Neural cell (in vitro differentiated cells): Measurements from ENCODE around the gene C2orf49. TPM values are rescaled to one million over a fixed set of nuclear protein-coding genes. Genes with fewer than 3 reads are reported as not detected.

Source experiments
- H2AFZ ChIP-seq: fragments of 200-600, 300-800 bp; sonication (generic), shearing (Covaris generic); 2 replicates; pipeline ENCODE4 v1.6.0; 2014; ENCODE audit warnings: low read depth, mild to moderate bottlenecking, antibody characterized with exemption, low read length, moderate library complexity
- H3F3A ChIP-seq: fragments of 200-600 bp; shearing (Covaris generic); 2 replicates; pipeline ENCODE4 v1.6.1; 2016; ENCODE audit warnings: mild to moderate bottlenecking, moderate library complexity, mixed read lengths, antibody characterized with exemption, low read length; ENCODE audit not compliant: insufficient read depth, poor library complexity, severe bottlenecking
- H3K27ac ChIP-seq: fragments of 200-600, 300-800 bp; sonication (generic), shearing (Covaris generic); 2 replicates; pipeline ENCODE4 v1.5.1; 2014; ENCODE audit warnings: mild to moderate bottlenecking, low read length, moderate library complexity
- H3K27me3 ChIP-seq: fragments of 300-800, 200-600 bp; sonication (generic), shearing (Covaris generic); 2 replicates; pipeline ENCODE4 v1.6.0; 2014; ENCODE audit warnings: mild to moderate bottlenecking, low read depth, low read length, moderate library complexity; ENCODE audit not compliant: insufficient read depth
- H3K36me3 ChIP-seq: fragments of 300-800, 200-600 bp; sonication (generic), shearing (Covaris generic); 2 replicates; pipeline ENCODE4 v1.5.1; 2014; ENCODE audit warnings: mild to moderate bottlenecking, antibody characterized with exemption, low read length, moderate library complexity; ENCODE audit not compliant: insufficient read depth
- H3K4me2 ChIP-seq: fragments of 300-800, 200-600 bp; sonication (generic), shearing (Covaris generic); 2 replicates; pipeline ENCODE4 v1.6.0; 2014; ENCODE audit warnings: mild to moderate bottlenecking, low read length
- H3K4me3 ChIP-seq: fragments of 300-800, 200-600 bp; sonication (generic), shearing (Covaris generic); 2 replicates; pipeline ENCODE4 v1.5.1; 2014; ENCODE audit warnings: mild to moderate bottlenecking, low read length, moderate library complexity
- H3K79me2 ChIP-seq: fragments of 200-600 bp; shearing (Covaris generic); replicated peaks from 2 replicates; pipeline ENCODE4 v1.6.0; 2014; ENCODE audit warnings: mild to moderate bottlenecking, low read length, moderate library complexity; ENCODE audit not compliant: insufficient read depth
- H3K9ac ChIP-seq: fragments of 300-800, 200-600 bp; sonication (generic), shearing (Covaris generic); 2 replicates; pipeline ENCODE4 v1.6.1; 2016; ENCODE audit warnings: mild to moderate bottlenecking, low read length, mixed read lengths
- H3K9me2 ChIP-seq: fragments of 200-600 bp; shearing (Covaris generic); 2 replicates; pipeline ENCODE4 v1.6.1; 2016; ENCODE audit warnings: mild to moderate bottlenecking, low read length, mixed read lengths; ENCODE audit not compliant: insufficient read depth
- H3K9me3 ChIP-seq: fragments of 200-600, 300-800 bp; sonication (generic), shearing (Covaris generic); 2 replicates; pipeline ENCODE4 v1.6.1; 2016; ENCODE audit warnings: mild to moderate bottlenecking, mixed run types, low read length, moderate library complexity, mixed read lengths
- H4K20me1 ChIP-seq: fragments of 200-600 bp; shearing (Covaris generic); 2 replicates; pipeline ENCODE4 v1.6.1; 2016; ENCODE audit warnings: mild to moderate bottlenecking, mixed run types; ENCODE audit not compliant: insufficient read depth
- CTCF ChIP-seq: fragments of 450-650 bp; IDR thresholded peaks from 2 replicates; pipeline ENCODE4 v1.5.1; 2014; ENCODE audit warnings: antibody characterized with exemption, mild to moderate bottlenecking, moderate library complexity; ENCODE audit not compliant: poor library complexity, severe bottlenecking
- EP300 ChIP-seq: fragments of 450-650 bp; conservative IDR thresholded peaks from 2 replicates; pipeline ENCODE4 v1.6.1; 2014; ENCODE audit warnings: antibody characterized with exemption, mild to moderate bottlenecking, moderate library complexity; ENCODE audit not compliant: poor library complexity, severe bottlenecking
- EZH2 ChIP-seq: fragments of 200-600, 300-800 bp; shearing (Covaris generic), sonication (generic); IDR thresholded peaks from 2 replicates; pipeline ENCODE4 v1.6.1; 2014; ENCODE audit warnings: antibody characterized with exemption, low read length, borderline replicate concordance, mild to moderate bottlenecking; ENCODE audit not compliant: insufficient read depth, poor library complexity, severe bottlenecking
- MXI1 ChIP-seq: fragments of 450-650 bp; conservative IDR thresholded peaks from 2 replicates; pipeline ENCODE4 v1.6.1; 2014; ENCODE audit warnings: antibody characterized with exemption, mild to moderate bottlenecking; ENCODE audit not compliant: poor library complexity, severe bottlenecking
- POLR2AphosphoS5 ChIP-seq: IDR thresholded peaks from 2 replicates; pipeline ENCODE4 v1.6.1; 2012
- RAD21 ChIP-seq: fragments of 450-650 bp; conservative IDR thresholded peaks from 2 replicates; pipeline ENCODE4 v1.6.1; 2014; ENCODE audit warnings: antibody characterized with exemption, mild to moderate bottlenecking, moderate library complexity
- REST ChIP-seq: IDR thresholded peaks from 2 replicates; pipeline ENCODE4 v1.6.1; 2012; ENCODE audit warnings: borderline replicate concordance
- SMC3 ChIP-seq: fragments of 450-650 bp; conservative IDR thresholded peaks from 2 replicates; pipeline ENCODE4 v1.6.1; 2014; ENCODE audit warnings: antibody characterized with exemption, mild to moderate bottlenecking, moderate library complexity; ENCODE audit not compliant: poor library complexity
- TAF1 ChIP-seq: IDR thresholded peaks from 2 replicates; pipeline ENCODE4 v1.6.1; 2012; ENCODE audit warnings: low read depth
- polyA plus RNA-seq: library from polyadenylated mRNA; depleted of rRNA; stranded (reverse); fragments of >200 nt; gene quantifications from 2 replicates; pipeline ENCODE4 v1.2.3, GENCODE V29; 2014

C2orf49 gene
- polyA plus RNA-seq, 1 donor from 2014 or later: 35.6 TPM

GRCh38 chr2:105394951-105395611 lies 57.7 kb downstream of the C2orf49 start:
- Histone ChIP-seq H3K9me2 (no peaks in the 10 kb centered on the region), H3K9ac (no peak overlapping the region), H3K27ac (no peak overlapping the region), H3K36me3 (no peaks in the 10 kb centered on the region), H3K4me2 (no peak overlapping the region), H3K4me3 (no peak overlapping the region), H3F3A (no peaks in the 10 kb centered on the region), H2AFZ (no peak overlapping the region), H3K79me2 (no peaks in the 10 kb centered on the region), H3K9me3 (no peaks in the 10 kb centered on the region), H4K20me1 (no peaks in the 10 kb centered on the region), H3K27me3 (peaks cover 23% of the 10 kb centered on the region)
- TF ChIP-seq EP300 (no peak), REST (no peak), SMC3 (no peak), CTCF (no peak), TAF1 (no peak), EZH2 (no peak), POLR2AphosphoS5 (no peak), MXI1 (no peak), RAD21 (no peak)

GRCh38 chr2:105395691-105396090 lies 58.4 kb downstream of the C2orf49 start:
- Histone ChIP-seq H3K27me3 (peaks cover 23% of the 10 kb centered on the region), H3K36me3 (no peaks in the 10 kb centered on the region), H3K79me2 (no peaks in the 10 kb centered on the region), H3K4me2 (no peak overlapping the region), H3F3A (no peaks in the 10 kb centered on the region), H3K9me2 (no peaks in the 10 kb centered on the region), H4K20me1 (no peaks in the 10 kb centered on the region), H3K27ac (no peak overlapping the region), H3K9me3 (no peaks in the 10 kb centered on the region), H3K4me3 (no peak overlapping the region), H3K9ac (no peak overlapping the region), H2AFZ (no peak overlapping the region)
- TF ChIP-seq MXI1: no peak
- TF ChIP-seq TAF1: no peak
- no peak for TF ChIP-seq SMC3
- no peak for TF ChIP-seq EP300
- TF ChIP-seq CTCF: no peak
- TF ChIP-seq RAD21: no peak
- no peak for TF ChIP-seq REST
- TF ChIP-seq EZH2: no peak
